Mucosa of descending colon (tissue), 3 donors: ENCODE measurements around the gene RBPJL. TPM values are rescaled to one million over a fixed set of nuclear protein-coding genes. Genes with fewer than 3 reads are reported as not detected.

ENCODE experiments used
- ATAC-seq: fragments of 200-7000 bp; cut with Tn5 transposase; one replicate; pipeline ENCODE4 v1.9.1; 2020; ENCODE audit warnings: mild to moderate bottlenecking, moderate library complexity
- DNase-seq, 3 donors: peaks; one replicate each; pipeline ENCODE4 v3.0.0-alpha.2; 2020
- H3K36me3 ChIP-seq: fragments of 200-600 bp; one replicate; pipeline ENCODE4 v1.8.0; 2021; ENCODE audit warnings: low read depth, mild to moderate bottlenecking
- H3K4me1 ChIP-seq: fragments of 200-600 bp; one replicate; pipeline ENCODE4 v1.8.0; 2021; ENCODE audit warnings: low read depth, mild to moderate bottlenecking
- H3K4me3 ChIP-seq: fragments of 200-600 bp; one replicate; pipeline ENCODE4 v1.8.0; 2021; ENCODE audit warnings: mild to moderate bottlenecking
- H3K9me3 ChIP-seq: fragments of 200-600 bp; one replicate; pipeline ENCODE4 v1.8.0; 2021; ENCODE audit warnings: mild to moderate bottlenecking
- intact Hi-C, 2 donors: fragments of 100-400 bp; cut with DNase I in 1 of 2; cut with micrococcal nuclease in 1 of 2; formaldehyde crosslinking; loops; one replicate each; pipeline versions ENCODE4 v1.11.0 to v1.11.1; 2022; cut with DNase I, micrococcal nuclease
- total RNA-seq, 3 donors: library from RNA; stranded (reverse); fragmentation: NEBNext Ultra II Directional in 2 of 3; extraction: Animal tissue kit (Norgen Biotek cat#: 25700) in 2 of 3; gene quantifications; one replicate each; pipeline versions ENCODE4 v1.2.1 to v1.2.4, GENCODE V29; 2021 to 2023
- TF ChIP-seq, protein P1 (sequence below): fragments of 200-600 bp; IDR thresholded peaks from one replicate; pipeline ENCODE4 v1.8.0; 2022; ENCODE audit warnings: antibody characterized with exemption, mild to moderate bottlenecking
- donor health status: DM: no; HTN: no; CAD: no; lungs with moderate emphysema.
- donor health status: DM: no; HTN: no; CAD: no.
- donor health status: DM: no; HTN: yes; CAD: no.

RBPJL gene
- total RNA-seq, 3 donors from 2014 or later = not detected

DNA sequence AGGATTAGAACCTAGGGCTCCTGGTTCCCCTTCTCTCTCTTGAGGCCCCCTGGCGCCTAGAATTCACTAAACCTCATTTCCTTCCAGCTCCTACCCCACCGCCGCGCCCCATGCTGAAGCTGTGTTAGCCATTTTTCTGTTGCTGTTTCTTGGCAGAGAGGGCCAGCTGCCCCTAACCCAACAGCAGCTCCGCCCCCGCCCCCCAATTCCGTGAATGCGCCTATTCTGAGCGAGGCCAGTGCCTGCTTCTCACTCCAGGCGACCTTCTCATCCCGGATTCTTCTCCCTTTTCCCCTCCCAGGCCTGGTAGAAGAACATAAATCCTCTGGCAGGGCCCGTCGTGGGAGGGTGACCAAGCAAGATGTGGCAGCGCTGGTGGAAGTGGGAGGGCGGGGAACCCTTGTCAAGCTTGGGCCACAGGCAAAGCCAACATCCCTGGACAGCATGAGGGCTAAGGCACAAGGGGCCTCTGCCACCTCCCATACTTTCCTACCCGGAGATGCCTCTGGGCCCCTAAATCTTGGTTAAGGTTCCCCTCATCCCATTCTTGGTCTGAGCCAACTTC lies 518 bp downstream of the RBPJL start:
- TF ChIP-seq, protein P1, sequence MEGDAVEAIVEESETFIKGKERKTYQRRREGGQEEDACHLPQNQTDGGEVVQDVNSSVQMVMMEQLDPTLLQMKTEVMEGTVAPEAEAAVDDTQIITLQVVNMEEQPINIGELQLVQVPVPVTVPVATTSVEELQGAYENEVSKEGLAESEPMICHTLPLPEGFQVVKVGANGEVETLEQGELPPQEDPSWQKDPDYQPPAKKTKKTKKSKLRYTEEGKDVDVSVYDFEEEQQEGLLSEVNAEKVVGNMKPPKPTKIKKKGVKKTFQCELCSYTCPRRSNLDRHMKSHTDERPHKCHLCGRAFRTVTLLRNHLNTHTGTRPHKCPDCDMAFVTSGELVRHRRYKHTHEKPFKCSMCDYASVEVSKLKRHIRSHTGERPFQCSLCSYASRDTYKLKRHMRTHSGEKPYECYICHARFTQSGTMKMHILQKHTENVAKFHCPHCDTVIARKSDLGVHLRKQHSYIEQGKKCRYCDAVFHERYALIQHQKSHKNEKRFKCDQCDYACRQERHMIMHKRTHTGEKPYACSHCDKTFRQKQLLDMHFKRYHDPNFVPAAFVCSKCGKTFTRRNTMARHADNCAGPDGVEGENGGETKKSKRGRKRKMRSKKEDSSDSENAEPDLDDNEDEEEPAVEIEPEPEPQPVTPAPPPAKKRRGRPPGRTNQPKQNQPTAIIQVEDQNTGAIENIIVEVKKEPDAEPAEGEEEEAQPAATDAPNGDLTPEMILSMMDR = no peak
- Histone ChIP-seq H3K36me3 (no peaks in the 10 kb centered on the region), H3K4me3 (no peak overlapping the region), H3K9me3 (no peaks in the 10 kb centered on the region), H3K4me1 (no peaks in the 10 kb centered on the region)
- ATAC-seq (no peak), DNase-seq (no peak)
- intact Hi-C loops = no loop called here

DNA sequence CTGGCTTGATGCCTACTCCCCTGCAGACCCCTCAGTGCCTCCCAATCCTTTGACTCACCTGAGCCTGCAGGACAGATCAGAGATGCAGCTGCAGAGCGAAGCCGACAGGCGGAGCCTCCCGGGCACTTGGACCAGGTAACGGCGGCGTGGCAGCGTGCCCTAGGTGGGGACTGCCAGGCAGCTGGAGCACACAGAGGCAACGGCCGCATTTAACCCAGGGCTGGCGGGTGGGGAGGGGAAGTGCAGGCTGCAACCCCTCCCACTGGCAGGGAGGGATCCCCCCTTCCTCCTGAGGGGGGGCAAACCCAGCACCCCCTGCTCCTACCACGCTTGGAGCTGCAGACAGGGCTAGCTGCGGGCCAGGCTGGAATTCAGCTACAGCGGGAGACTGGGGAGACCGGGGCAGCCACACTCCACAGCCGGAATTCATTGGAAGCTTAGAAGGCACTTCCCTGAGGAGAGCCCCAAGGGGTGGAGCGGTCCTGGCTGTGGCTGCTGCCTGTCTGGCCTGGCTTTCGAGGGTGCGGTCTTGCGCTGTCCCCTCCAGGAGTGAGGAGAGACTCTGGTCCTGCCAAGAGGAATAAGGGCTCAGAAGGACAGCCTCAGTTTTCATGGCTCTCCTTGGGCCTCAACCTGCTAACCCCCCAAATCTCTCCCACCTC lies 1.6 kb downstream of the RBPJL start, which contains the start of gene MATN4:
TSS of gene MATN4 (minus strand) at position 183 of the 662 bp plus-strand sequence. CDS start 2,717 bp downstream, outside the sequence.
- Histone ChIP-seq H3K4me1 (no peaks in the 10 kb centered on the region), H3K4me3 (no peak within 1 kb of the TSS), H3K9me3 (no peaks in the 10 kb centered on the region), H3K36me3 (no peaks in the 10 kb centered on the region)
- intact Hi-C loops = no loop called here
- ATAC-seq (peak; percentile 77), DNase-seq (peak; percentile 52 to 70 (median 65))
- TF ChIP-seq, protein P1 = no peak

DNA sequence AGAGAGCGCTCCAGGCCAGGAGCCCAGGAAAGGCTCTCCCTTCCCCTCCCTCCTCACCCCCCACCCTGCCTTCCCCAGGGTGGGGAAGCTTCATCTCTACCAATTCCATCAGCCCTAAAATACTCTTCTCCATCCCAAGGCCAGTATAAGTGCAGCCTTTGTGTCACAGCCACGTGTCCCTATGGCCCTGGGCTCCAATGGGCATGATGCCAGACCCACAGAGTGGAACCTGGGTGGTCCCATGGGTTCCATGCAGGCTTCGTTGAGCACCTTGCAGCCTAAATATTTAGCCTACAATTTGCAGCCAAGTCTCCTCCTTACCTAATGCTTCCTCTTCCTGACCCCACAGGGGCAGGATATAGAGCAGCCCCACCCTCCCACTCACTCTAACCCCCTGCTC lies 2.4 kb downstream of the RBPJL start:
- H3K9me3 ChIP-seq = no peaks in the 10 kb centered on the region
- ATAC-seq (no peak), DNase-seq (no peak)
- no peak overlapping the region for H3K4me3 ChIP-seq
- H3K4me1 ChIP-seq = no peaks in the 10 kb centered on the region
- intact Hi-C loops = no loop called here
- no peaks in the 10 kb centered on the region for H3K36me3 ChIP-seq
- TF ChIP-seq, protein P1 = no peak

DNA sequence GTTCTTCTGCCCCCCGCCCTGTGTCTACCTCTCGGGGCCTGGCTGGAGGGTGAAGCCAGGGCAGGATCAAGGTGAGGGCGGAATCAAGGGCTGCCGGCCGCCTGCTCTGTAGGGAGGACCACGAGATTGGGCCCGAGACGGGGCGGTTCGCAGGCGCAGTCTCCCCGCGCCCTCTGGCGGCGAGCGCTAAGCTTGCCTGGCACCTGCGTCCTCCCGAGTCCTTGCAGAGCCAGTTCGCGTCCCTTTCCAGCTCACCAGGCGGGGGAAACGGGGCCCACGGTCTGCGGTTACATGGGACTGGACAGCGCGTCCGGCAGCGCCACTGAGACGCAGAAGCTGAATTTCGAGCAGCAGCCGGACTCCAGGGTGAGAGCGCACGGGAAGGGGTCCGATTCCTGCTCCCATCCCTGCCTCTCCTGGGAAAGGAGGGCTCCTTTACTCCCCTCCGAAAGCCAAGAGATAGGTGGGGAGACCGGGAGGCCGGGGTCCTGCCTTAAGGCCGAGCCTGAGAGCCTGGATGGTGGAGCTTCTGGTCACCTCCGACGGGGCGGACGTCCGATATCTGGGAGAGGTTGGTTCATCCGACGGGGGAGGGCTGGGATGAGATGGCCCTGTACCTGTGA lies 5.1 kb downstream of the RBPJL start:
- intact Hi-C loops = loop anchor here in 1 of 2 donors (10.0 kb wide), 1 partner anchor 463 kb away; no protein-coding TSS in a partner anchor
- ATAC-seq (peak; percentile 79), DNase-seq (peak; percentile 65 to 78 (median 71))
- TF ChIP-seq, protein P1 = peak; percentile 79
- Histone ChIP-seq H3K9me3 (no peaks in the 10 kb centered on the region), H3K4me3 (no peak overlapping the region), H3K36me3 (no peaks in the 10 kb centered on the region), H3K4me1 (no peaks in the 10 kb centered on the region)

DNA sequence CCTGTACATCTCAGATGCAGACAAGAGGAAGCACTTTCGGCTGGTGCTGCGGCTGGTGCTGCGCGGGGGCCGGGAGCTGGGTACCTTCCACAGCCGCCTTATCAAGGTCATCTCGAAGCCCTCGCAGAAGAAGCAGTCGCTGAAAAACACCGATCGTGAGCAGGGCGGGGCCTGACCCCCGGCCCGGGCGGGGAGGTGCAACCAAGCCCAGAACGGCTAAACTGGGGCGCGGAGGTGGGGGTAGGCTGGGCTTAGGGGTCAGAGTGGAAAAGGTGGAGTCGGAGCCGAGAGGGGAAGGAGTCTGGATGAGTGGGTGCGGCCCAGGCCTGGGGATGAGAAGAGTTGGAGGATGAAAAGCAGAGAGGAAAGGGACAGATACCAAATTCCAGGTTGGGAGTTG lies 5.6 kb downstream of the RBPJL start:
- H3K9me3 ChIP-seq = no peaks in the 10 kb centered on the region
- no peaks in the 10 kb centered on the region for H3K36me3 ChIP-seq
- intact Hi-C loops = loop anchor here in 1 of 2 donors (10.0 kb wide), 1 partner anchor 463 kb away; no protein-coding TSS in a partner anchor
- H3K4me3 ChIP-seq = no peak overlapping the region
- DNase-seq (no peak), ATAC-seq (no peak)
- TF ChIP-seq, protein P1 = no peak
- no peaks in the 10 kb centered on the region for H3K4me1 ChIP-seq
